Lung (tissue), 12 donors: ENCODE measurements around the gene AK2. TPM values are rescaled to one million over a fixed set of nuclear protein-coding genes. Genes with fewer than 3 reads are reported as not detected.
"Not testable (repeated sequence)": the region's sequence is repeated elsewhere in the genome, so short reads cannot be mapped to it uniquely, and the experiment has no call there.

Experiments used
- ATAC-seq: fragments of 200-7000 bp; cut with Tn5 transposase; one replicate; pipeline ENCODE4 v1.9.1; 2020; ENCODE audit warnings: moderate number of reproducible peaks; ENCODE audit not compliant: insufficient read depth, low FRiP score
- DNase-seq, 3 donors: peaks; one replicate each; pipeline ENCODE4 v3.0.0-alpha.2; 2013 to 2017
- H3K27ac ChIP-seq, 2 donors: one replicate each; pipeline ENCODE4 v1.5.1; 2013; ENCODE audit warnings: mild to moderate bottlenecking in 2 of 2, moderate library complexity in 2 of 2, control low read depth in 1 of 2, inconsistent platforms in 1 of 2, low read depth in 1 of 2, low read length in 1 of 2
- H3K27me3 ChIP-seq, 3 donors: one replicate each; pipeline ENCODE4 v1.5.1; 2013; ENCODE audit warnings: low read length in 2 of 3; ENCODE audit not compliant: control insufficient read depth in 3 of 3, insufficient read depth in 3 of 3
- H3K36me3 ChIP-seq, 4 donors: one replicate each; pipeline ENCODE4 v1.5.1; 2013; ENCODE audit warnings: low read length in 4 of 4, mild to moderate bottlenecking in 1 of 4, moderate library complexity in 1 of 4; ENCODE audit not compliant: control insufficient read depth in 4 of 4, insufficient read depth in 4 of 4
- H3K4me1 ChIP-seq, 5 donors: one replicate each; pipeline ENCODE4 v1.5.1; 2013; ENCODE audit warnings: low read length in 5 of 5, mild to moderate bottlenecking in 2 of 5, moderate library complexity in 1 of 5; ENCODE audit not compliant: control insufficient read depth in 5 of 5, insufficient read depth in 5 of 5
- H3K4me3 ChIP-seq: one replicate; pipeline ENCODE4 v1.5.1; 2013; ENCODE audit warnings: mild to moderate bottlenecking, control low read depth, moderate library complexity
- H3K9ac ChIP-seq, 2 donors: one replicate each; pipeline ENCODE4 v1.5.1; 2013; ENCODE audit warnings: low read length in 2 of 2, control low read depth in 1 of 2; ENCODE audit not compliant: insufficient read depth in 1 of 2
- H3K9me3 ChIP-seq, 4 donors: one replicate each; pipeline ENCODE4 v1.5.1; 2013; ENCODE audit warnings: low read length in 3 of 4, mild to moderate bottlenecking in 1 of 4, moderate library complexity in 1 of 4; ENCODE audit not compliant: control insufficient read depth in 4 of 4, insufficient read depth in 3 of 4
- CTCF ChIP-seq: IDR thresholded peaks from 2 replicates; pipeline ENCODE4 v1.5.1; 2012; ENCODE audit warnings: mild to moderate bottlenecking; ENCODE audit errors: control extremely low read depth, extremely low read depth
- WGBS, 2 donors: extraction: QIAGEN DNeasy Blood & Tissue Kit; methylation state at CpG; one replicate each; pipeline ENCODE4 v1.1.7; 2013; 5-methylcytosine and 5-hydroxymethylcytosine counted together
- polyA plus RNA-seq, 2 donors: library from polyadenylated mRNA; stranded (reverse); fragments of 200-250 nt; gene quantifications; one replicate each; pipeline ENCODE4 v1.2.1, GENCODE V29; 2013
- total RNA-seq, 2 donors: library from RNA; depleted of rRNA in 1 of 2; stranded (reverse); fragments of >200 nt in 1 of 2; gene quantifications; one replicate each; pipeline ENCODE4 v1.2.1, GENCODE V29; 2014 to 2021
- donor health status: control.
- donor health status: control.
- donor health status: Bipolar disorder and iron deficiency.
- donor health status: healthy.
- donor health status: DM: yes; HTN: yes; CAD: no.

Gene AK2
- total and polyA plus RNA-seq, 4 donors: 86.8 to 127 (median 101) TPM

- no peak for TF ChIP-seq CTCF
- DNase-seq (no peak), ATAC-seq (no peak)
- WGBS, 2 donors: 80 to 96% methylated on average over 2 of the region's 2 CpGs
- Histone ChIP-seq H3K4me1 (no peaks in the 10 kb centered on the region), H3K27me3 (no peaks in the 10 kb centered on the region), H3K27ac (no peak overlapping the region), H3K9ac (no peak overlapping the region), H3K9me3 (no peaks in the 10 kb centered on the region), H3K36me3 (no peaks in the 10 kb centered on the region), H3K4me3 (no peak overlapping the region)
These were observed 36.0 kb upstream of the AK2 start for GRCh38 chr1:33072707-33073106.

DNA sequence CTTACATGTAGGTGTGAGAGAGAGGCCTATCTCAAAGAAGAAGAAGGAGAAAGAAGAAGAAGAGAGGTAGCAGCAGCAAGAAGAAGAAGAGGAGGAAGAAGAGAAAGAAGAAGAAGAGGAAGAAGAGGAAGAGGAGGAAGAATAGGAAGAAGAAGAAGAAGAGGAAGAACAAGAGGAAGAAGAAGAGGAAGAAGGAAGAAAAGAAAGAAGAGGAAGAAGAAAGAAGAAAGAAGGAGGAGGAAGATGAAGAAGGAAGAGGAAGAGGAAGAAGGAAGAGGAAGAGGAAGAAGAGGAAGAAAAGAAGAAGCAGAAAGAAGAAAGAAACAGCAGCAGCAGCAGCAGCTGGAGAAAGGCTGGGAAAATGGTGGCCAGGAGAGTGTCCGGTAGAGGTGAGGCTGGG lies 33.9 kb upstream of the AK2 start:
- no peak for DNase-seq
- 94 to 95% methylated on average over 1 of the region's 1 CpG for WGBS, 2 donors
- no peaks in the 10 kb centered on the region for H3K36me3 ChIP-seq
- H3K9me3 ChIP-seq: no peaks in the 10 kb centered on the region
- H3K4me3 ChIP-seq: no peak overlapping the region
- ATAC-seq: no peak
- TF ChIP-seq CTCF: no peak
- H3K27ac ChIP-seq: no peak overlapping the region
- no peak overlapping the region for H3K9ac ChIP-seq
- H3K4me1 ChIP-seq: no peaks in the 10 kb centered on the region
- no peaks in the 10 kb centered on the region for H3K27me3 ChIP-seq

DNA sequence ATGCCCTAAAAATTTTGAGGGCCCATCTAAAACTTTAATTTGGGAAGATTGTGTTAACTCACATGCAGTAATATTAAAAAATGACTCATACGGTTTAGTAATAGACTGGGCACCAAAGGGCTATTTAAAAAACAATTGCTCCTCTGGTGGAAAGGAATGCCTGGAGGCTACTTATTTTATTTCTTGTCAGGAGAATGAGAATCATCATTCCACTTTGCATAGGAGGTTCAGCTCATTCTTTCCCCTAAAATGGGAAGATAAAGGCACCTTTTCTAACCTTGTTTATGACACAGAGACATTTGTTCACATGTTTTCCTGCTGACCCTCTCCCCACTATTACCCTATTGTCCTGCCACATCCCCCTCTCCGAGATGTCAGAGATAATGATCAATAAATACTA lies 31.4 kb upstream of the AK2 start:
- not testable (repeated sequence) for H3K36me3 ChIP-seq, H3K27me3 ChIP-seq, H3K27ac ChIP-seq, ATAC-seq, DNase-seq, H3K4me3 ChIP-seq, H3K4me1 ChIP-seq, H3K9ac ChIP-seq
- H3K9me3 ChIP-seq: peaks cover 0 to 14% (median 4%) of the 10 kb centered on the region in 4 donors
- 53 to 59% methylated on average over 2 of the region's 2 CpGs for WGBS, 2 donors

DNA sequence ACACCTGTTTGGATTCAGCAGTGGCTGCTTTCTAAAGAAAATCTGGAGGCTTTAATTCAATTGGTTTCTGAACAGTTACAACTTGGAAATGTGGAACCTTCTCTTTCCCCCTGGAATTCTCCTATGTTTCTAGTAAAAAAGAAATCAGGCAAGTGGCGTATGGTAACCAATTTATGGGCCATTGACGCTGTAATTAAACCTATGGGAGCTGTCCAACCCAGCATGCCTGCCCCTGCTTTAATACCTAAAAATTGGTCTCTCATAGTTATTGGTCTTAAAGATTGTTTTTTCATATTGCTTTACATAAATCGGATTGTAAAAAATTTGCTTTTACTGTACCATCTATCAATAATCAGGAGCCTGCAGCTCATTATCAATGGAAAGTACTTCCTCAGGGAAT lies 29.8 kb upstream of the AK2 start:
- not testable (repeated sequence) for H3K9ac ChIP-seq, ATAC-seq, H3K36me3 ChIP-seq, H3K27me3 ChIP-seq, DNase-seq, H3K4me3 ChIP-seq, H3K27ac ChIP-seq, H3K4me1 ChIP-seq
- WGBS, 2 donors: 95 to 96% methylated on average over 3 of the region's 3 CpGs
- peaks cover 0 to 18% (median 10%) of the 10 kb centered on the region in 4 donors for H3K9me3 ChIP-seq

- DNase-seq (no peak), ATAC-seq (no peak)
- Histone ChIP-seq H3K4me1 (no peaks in the 10 kb centered on the region), H3K9ac (no peak overlapping the region), H3K4me3 (no peak overlapping the region), H3K27me3 (no peaks in the 10 kb centered on the region), H3K36me3 (no peaks in the 10 kb centered on the region), H3K9me3 (peaks cover 0 to 18% (median 10%) of the 10 kb centered on the region in 4 donors), H3K27ac (no peak overlapping the region)
- no peak for TF ChIP-seq CTCF
- 90 to 94% methylated on average over 10 of the region's 10 CpGs for WGBS, 2 donors
These were observed 28.6 kb upstream of the AK2 start for GRCh38 chr1:33065301-33065700.

GRCh38 chr1:33064284-33064683 lies 27.6 kb upstream of the AK2 start:
- DNase-seq, H3K36me3 ChIP-seq, ATAC-seq, H3K4me1 ChIP-seq, H3K27me3 ChIP-seq, H3K9ac ChIP-seq, H3K27ac ChIP-seq, H3K4me3 ChIP-seq: not testable (repeated sequence)
- 88 to 97% methylated on average over 9 of the region's 9 CpGs for WGBS, 2 donors
- H3K9me3 ChIP-seq: peaks cover 0 to 18% (median 10%) of the 10 kb centered on the region in 4 donors
